Liver (tissue), 9 donors: ENCODE results near the gene CACNA1H. TPM values are rescaled to one million over a fixed set of nuclear protein-coding genes. Genes with fewer than 3 reads are reported as not detected.

ENCODE experiments used
- DNase-seq: peaks from one replicate; pipeline ENCODE4 v3.0.0-alpha.2; 2017; ENCODE audit warnings: low spot score
- H3K27ac ChIP-seq, 2 donors: one replicate each; pipeline ENCODE4 v1.7.0; 2013; ENCODE audit warnings: inconsistent platforms in 2 of 2, low read length in 2 of 2, control low read depth in 1 of 2, low read depth in 1 of 2, mild to moderate bottlenecking in 1 of 2
- H3K27me3 ChIP-seq, 4 donors: one replicate each; pipeline versions ENCODE4 v1.6.1 to v1.7.0; 2013; ENCODE audit warnings: low read length in 3 of 4, inconsistent platforms in 1 of 4, mild to moderate bottlenecking in 1 of 4, moderate library complexity in 1 of 4; ENCODE audit not compliant: control insufficient read depth in 4 of 4, insufficient read depth in 4 of 4
- H3K36me3 ChIP-seq, 4 donors: one replicate each; pipeline versions ENCODE4 v1.6.1 to v1.7.0; 2013; ENCODE audit warnings: low read length in 3 of 4, mild to moderate bottlenecking in 3 of 4, low read depth in 1 of 4, moderate library complexity in 1 of 4; ENCODE audit not compliant: control insufficient read depth in 4 of 4, insufficient read depth in 3 of 4
- H3K4me1 ChIP-seq, 4 donors: one replicate each; pipeline versions ENCODE4 v1.6.1 to v1.7.0; 2013; ENCODE audit warnings: low read length in 3 of 4, mild to moderate bottlenecking in 3 of 4, moderate library complexity in 1 of 4; ENCODE audit not compliant: control insufficient read depth in 4 of 4, insufficient read depth in 4 of 4
- H3K4me3 ChIP-seq, 3 donors: one replicate each; pipeline versions ENCODE4 v1.6.1 to v1.7.0; 2013; ENCODE audit warnings: low read length in 3 of 3, control low read depth in 1 of 3, low read depth in 1 of 3, mild to moderate bottlenecking in 1 of 3
- H3K9ac ChIP-seq, 2 donors: one replicate each; pipeline ENCODE4 v1.7.0; 2013; ENCODE audit warnings: low read length in 2 of 2, mild to moderate bottlenecking in 2 of 2, moderate library complexity in 2 of 2, control low read depth in 1 of 2, low read depth in 1 of 2
- H3K9me3 ChIP-seq, 4 donors: one replicate each; pipeline versions ENCODE4 v1.6.1 to v1.7.0; 2013; ENCODE audit warnings: low read length in 3 of 4; ENCODE audit not compliant: control insufficient read depth in 4 of 4
- HNF4A ChIP-seq, 2 donors: conservative IDR thresholded peaks; 2 replicates each; pipeline ENCODE4 v1.6.1; 2016; ENCODE audit warnings: antibody characterized with exemption in 2 of 2, mild to moderate bottlenecking in 2 of 2
- HNF4G ChIP-seq: IDR thresholded peaks from 2 replicates; pipeline ENCODE4 v1.6.1; 2016; ENCODE audit warnings: antibody characterized with exemption
- TAF1 ChIP-seq: conservative IDR thresholded peaks from 2 replicates; pipeline ENCODE4 v1.6.1; 2016; ENCODE audit warnings: antibody characterized with exemption, mild to moderate bottlenecking
- ZBTB33 ChIP-seq: IDR thresholded peaks from 2 replicates; pipeline ENCODE4 v1.6.1; 2016; ENCODE audit warnings: antibody characterized with exemption
- WGBS: extraction: QIAGEN DNeasy Blood & Tissue Kit; methylation state at CpG from one replicate; pipeline ENCODE4 v1.1.7; 2013; 5-methylcytosine and 5-hydroxymethylcytosine counted together
- polyA plus RNA-seq, 2 donors: library from polyadenylated mRNA; stranded (reverse) in 1 of 2; unstranded in 1 of 2; fragments of 200-250 nt in 1 of 2; fragments of >200 nt in 1 of 2; fragmentation: Nextera tagmentation in 1 of 2; extraction: Ambion mirVana in 1 of 2; gene quantifications; one replicate each; pipeline versions ENCODE4 v1.2.1 to v1.2.3, GENCODE V29; 2013 to 2015
- total RNA-seq, 2 donors: library from RNA; depleted of rRNA; stranded (reverse); fragments of >200 nt; gene quantifications; one replicate each; pipeline ENCODE4 v1.2.3, GENCODE V29; 2014
- TF ChIP-seq, protein P1 (sequence below): fragments of 150-350 bp; IDR thresholded peaks from 2 replicates; pipeline ENCODE4 v1.5.1; 2017; ENCODE audit warnings: improper control_type of control experiment, low read depth, low read length; ENCODE audit not compliant: missing input control
- TF ChIP-seq, protein P2 (sequence below): IDR thresholded peaks from 2 replicates; pipeline ENCODE4 v1.6.1; 2016; ENCODE audit warnings: antibody characterized with exemption, mild to moderate bottlenecking
- donor health status: healthy.
- donor health status: healthy.
- donor health status: healthy.
- donor health status: healthy.
- donor health status: healthy.

Gene CACNA1H
- total and polyA plus RNA-seq, 4 donors = 0.21 to 8.5 (median 6.1) TPM

DNA sequence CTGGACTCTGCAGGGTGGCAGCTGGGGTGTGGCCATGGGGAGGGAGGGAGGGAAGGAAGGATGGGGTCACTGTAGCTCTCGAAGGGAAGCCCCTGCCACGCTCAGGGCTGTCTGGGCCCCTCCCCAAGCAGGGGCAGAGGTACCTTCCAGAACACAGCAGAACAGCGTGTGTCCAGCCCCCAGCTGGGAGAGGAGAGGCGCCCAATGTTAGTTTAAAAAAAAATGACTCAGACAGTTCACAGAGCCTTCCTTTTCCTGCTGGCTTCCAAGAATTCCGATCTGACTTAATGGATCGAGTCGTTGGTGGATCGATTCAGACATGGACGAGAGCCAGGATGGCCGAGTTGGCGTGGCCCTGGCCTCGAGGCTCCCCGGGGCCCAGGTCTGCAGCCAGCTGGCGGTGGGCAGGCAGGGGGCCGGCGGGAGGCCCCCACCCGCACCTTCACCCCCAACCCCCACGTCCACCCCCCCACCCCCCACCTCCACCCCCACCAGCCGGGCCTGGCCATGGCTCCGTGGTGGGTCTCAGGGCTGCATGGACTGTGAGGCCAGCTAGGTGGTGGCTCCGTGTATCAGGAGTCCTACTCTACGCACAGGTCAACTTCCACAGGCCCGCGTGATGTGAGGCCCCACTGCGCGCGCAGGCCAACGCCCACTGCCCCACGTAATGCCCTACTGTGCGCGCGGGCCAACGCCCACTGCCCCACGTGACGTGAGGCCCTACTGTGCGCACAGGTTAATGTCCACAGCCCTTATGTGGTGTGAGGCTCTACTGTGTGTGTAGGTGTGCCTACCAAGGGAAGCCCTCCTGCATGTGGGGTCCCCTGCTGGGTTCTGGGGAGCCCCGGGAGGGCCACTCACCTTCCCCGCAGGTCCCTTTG, 21.8 kb downstream of the CACNA1H start:
- no peak for DNase-seq
- Histone ChIP-seq H3K27me3 (no peaks in the 10 kb centered on the region), H3K9ac (no peak overlapping the region), H3K4me3 (no peak overlapping the region), H3K9me3 (no peaks in the 10 kb centered on the region), H3K36me3 (no peaks in the 10 kb centered on the region), H3K4me1 (peaks cover 0 to 16% (median 9%) of the 10 kb centered on the region in 4 donors), H3K27ac (peak overlapping the region; percentile 13 to 33)
- TF ChIP-seq ZBTB33 = no peak
- no peak for TF ChIP-seq TAF1
- 55% methylated on average over 38 of the region's 38 CpGs for WGBS

DNA sequence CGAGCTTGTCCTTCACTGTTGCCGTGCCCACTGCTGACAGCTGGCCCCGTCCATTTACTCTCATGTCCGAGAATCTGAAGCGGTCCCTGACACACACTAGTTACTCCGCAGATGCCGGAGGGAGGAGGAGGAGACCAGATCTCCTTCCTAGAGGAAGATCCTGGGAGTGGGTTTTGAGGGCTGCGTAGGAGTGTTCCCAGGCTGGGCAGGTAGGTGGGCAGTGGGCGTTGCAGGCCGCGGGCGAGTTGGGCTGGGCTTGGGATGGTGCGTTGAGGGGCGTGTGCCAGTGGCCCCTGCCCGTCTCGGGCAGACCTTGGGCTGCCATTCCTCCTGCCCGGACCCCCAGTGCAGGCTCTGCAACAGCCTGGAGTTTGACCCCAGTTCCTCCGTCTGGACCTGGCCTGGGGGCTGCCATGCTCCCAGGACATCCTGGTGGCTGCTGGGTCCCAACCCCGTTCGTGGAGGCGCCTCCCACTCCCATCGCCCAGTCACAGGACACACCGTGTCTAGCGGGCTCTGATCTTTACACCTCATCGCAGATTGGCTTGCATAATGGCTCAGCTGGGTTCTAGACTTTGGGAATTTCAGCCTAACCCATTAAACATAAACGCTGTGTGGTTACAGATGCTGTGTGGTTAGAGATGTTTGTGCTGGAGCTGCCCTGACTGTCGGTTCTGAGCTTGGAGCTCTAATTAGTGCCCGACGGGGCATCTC, 22.8 kb downstream of the CACNA1H start:
- DNase-seq = no peak
- Histone ChIP-seq H3K27me3 (no peaks in the 10 kb centered on the region), H3K27ac (no peak overlapping the region), H3K36me3 (no peaks in the 10 kb centered on the region), H3K9me3 (no peaks in the 10 kb centered on the region), H3K4me3 (no peak overlapping the region), H3K9ac (no peak overlapping the region), H3K4me1 (peaks cover 4 to 20% (median 12%) of the 10 kb centered on the region in 4 donors)
- WGBS = 82% methylated on average over 29 of the region's 29 CpGs
- peak in 1 of 2 donors; percentile 20 for TF ChIP-seq HNF4A (conservative IDR thresholded peaks at IDR 0.05)
- TF ChIP-seq HNF4G = no peak
- TF ChIP-seq, protein P1, sequence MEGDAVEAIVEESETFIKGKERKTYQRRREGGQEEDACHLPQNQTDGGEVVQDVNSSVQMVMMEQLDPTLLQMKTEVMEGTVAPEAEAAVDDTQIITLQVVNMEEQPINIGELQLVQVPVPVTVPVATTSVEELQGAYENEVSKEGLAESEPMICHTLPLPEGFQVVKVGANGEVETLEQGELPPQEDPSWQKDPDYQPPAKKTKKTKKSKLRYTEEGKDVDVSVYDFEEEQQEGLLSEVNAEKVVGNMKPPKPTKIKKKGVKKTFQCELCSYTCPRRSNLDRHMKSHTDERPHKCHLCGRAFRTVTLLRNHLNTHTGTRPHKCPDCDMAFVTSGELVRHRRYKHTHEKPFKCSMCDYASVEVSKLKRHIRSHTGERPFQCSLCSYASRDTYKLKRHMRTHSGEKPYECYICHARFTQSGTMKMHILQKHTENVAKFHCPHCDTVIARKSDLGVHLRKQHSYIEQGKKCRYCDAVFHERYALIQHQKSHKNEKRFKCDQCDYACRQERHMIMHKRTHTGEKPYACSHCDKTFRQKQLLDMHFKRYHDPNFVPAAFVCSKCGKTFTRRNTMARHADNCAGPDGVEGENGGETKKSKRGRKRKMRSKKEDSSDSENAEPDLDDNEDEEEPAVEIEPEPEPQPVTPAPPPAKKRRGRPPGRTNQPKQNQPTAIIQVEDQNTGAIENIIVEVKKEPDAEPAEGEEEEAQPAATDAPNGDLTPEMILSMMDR = no peak
- TF ChIP-seq, protein P2, sequence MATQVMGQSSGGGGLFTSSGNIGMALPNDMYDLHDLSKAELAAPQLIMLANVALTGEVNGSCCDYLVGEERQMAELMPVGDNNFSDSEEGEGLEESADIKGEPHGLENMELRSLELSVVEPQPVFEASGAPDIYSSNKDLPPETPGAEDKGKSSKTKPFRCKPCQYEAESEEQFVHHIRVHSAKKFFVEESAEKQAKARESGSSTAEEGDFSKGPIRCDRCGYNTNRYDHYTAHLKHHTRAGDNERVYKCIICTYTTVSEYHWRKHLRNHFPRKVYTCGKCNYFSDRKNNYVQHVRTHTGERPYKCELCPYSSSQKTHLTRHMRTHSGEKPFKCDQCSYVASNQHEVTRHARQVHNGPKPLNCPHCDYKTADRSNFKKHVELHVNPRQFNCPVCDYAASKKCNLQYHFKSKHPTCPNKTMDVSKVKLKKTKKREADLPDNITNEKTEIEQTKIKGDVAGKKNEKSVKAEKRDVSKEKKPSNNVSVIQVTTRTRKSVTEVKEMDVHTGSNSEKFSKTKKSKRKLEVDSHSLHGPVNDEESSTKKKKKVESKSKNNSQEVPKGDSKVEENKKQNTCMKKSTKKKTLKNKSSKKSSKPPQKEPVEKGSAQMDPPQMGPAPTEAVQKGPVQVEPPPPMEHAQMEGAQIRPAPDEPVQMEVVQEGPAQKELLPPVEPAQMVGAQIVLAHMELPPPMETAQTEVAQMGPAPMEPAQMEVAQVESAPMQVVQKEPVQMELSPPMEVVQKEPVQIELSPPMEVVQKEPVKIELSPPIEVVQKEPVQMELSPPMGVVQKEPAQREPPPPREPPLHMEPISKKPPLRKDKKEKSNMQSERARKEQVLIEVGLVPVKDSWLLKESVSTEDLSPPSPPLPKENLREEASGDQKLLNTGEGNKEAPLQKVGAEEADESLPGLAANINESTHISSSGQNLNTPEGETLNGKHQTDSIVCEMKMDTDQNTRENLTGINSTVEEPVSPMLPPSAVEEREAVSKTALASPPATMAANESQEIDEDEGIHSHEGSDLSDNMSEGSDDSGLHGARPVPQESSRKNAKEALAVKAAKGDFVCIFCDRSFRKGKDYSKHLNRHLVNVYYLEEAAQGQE = no peak
